Measurements from ENCODE around the gene ALDH1L1.

ALDH1L1 gene

DNA sequence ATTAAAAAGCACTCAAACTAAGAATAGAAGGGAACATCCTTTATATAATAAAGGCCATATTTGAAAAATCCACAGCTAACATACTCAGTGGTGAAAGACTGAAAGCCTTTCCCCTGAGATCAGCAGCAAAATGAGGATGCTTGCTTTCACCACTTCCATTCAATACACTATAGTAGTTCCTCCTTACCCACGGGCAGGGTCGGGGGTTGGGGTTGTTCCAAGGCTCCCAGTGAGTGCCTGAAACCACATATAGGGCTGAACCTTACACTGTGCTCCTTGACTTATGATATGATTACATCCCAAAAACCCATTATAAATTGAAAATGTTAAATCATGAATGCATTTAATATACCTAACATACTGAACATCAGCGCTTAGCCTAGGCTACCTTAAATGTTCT, 37.7 kb downstream of the ALDH1L1 start:
- TF ChIP-seq GATA2 (IDR thresholded peaks at IDR 0.05; ENCODE audit: low read depth, low read length): no peak
- TF ChIP-seq GATA3 (IDR thresholded peaks at IDR 0.05; ENCODE audit: low read depth, low read length): no peak

DNA sequence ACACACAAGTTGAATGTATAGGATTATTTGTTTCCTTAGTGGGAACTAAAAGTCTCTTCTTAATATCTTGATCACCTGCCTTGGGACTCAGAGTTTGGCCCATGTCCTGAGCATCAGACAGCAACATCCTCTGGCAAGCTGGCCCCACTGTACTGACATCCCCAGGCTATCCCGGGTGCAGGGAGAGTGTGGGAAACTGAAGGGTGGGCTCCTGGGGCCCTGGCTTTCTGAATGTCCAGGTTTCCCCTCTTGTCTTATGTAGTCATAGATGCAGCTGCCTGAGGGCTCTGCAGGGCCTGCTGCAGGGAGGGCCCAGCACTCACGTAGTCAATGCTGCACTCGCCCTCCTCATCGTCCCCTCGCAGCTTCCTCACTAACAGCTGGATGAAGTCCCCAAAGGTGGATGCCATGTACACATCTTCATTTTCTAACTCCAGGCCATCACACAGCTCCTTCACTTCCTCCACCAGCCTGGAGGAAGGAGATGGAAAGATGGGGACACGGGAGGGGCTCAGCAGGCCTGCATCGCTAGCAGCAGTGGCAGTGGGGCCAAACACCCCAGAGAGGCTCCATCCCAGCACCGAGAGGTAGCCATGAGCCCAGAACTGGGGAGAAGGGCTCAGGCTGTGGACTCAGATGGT, 42.8 kb downstream of the ALDH1L1 start:
- TF ChIP-seq GATA2 (IDR thresholded peaks at IDR 0.05; ENCODE audit: low read depth, low read length) (no peak), GATA3 (IDR thresholded peaks at IDR 0.05; ENCODE audit: low read depth, low read length) (no peak)

DNA sequence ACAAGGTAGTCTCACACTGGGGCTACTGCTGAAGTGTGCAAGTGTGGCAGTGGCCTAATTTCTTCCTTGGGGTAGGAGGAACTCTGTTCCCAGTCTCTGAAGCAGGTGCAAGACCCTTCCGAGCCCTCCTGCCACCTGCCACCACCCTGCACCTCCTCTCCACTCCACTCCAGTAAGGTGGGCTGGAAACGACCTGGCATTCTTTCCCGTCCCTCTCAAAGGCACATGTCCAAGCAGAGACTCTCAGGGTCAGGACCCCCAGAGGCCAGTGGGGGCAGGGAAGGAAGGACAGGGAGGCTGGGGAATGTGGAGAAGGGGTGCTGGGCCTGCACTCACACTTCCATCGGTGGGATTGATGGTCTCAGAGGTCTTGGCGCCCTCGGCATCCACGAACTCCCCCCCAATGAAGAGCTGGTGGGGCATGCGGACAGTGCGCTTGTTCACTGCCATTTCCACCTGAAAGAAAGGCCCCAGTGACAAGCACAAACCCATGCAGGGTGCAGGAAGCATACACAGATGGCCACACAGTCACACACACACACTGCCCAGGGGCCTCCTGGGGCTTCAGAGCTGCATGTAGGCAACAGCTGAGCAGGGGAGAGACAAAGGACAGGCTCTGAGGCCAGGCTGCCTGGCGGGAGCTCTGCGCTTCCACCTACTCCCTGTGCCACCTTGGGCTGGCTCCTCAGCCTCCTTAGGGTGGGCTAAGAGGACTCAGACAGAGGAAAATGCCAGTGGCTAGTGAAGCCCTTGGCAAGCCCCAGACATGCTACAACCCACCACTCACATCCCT, 43.8 kb downstream of the ALDH1L1 start:
- TF ChIP-seq GATA2 (IDR thresholded peaks at IDR 0.05; ENCODE audit: low read depth, low read length) (no peak), GATA3 (IDR thresholded peaks at IDR 0.05; ENCODE audit: low read depth, low read length) (no peak)

DNA sequence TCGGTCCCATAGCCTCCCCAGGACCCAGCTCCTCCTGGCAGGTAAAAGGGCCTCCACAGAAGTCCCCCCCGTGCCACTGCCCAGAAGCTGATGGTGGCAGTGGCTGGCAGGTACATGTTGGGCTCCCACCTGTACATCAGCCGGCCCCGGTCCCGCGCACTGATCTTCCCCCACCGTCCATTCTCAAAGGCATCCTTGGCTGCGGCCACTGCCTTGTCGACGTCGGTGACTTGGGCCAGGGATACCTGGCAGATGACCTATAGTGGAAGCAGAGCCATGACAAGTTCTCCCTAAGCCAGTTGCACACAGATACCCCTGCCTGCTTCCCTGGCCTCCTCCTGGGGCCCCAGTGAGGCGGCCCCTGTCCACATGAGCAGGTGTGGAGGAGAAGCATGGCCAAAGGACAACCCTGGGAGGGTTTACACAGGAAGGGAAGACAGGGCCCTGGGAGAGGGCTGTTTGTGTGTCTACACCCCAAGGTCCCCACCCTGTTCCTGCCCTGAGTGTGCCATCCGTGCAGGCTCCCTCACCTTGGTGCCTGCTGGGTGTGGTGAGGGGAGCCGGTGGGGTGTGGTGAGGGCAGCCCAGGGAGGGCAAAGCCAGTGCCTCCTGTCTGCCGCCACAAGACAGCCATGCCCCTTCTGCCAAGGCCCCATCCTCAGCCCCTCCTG, 44.8 kb downstream of the ALDH1L1 start:
- no peak for TF ChIP-seq GATA2 (IDR thresholded peaks at IDR 0.05; ENCODE audit: low read depth, low read length)
- no peak for TF ChIP-seq GATA3 (IDR thresholded peaks at IDR 0.05; ENCODE audit: low read depth, low read length)

DNA sequence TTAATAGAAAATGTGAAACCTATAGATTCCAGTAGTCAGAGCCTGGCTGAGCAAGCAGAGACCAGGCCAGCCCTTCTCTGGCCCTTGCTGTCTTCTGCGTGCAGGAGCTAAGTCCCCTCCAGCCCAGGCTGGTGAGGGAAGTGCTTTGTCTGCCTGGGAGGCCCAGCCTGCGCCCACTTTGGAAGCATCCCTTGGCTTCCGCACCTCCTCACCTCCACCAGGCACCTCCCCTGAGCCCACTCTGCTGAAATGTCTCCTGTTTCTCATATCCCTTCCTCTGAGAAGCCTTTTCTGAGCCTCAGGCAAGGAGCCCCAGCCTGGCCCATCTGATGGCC, 45.3 kb downstream of the ALDH1L1 start:
- TF ChIP-seq GATA3 (IDR thresholded peaks at IDR 0.05; ENCODE audit: low read depth, low read length): no peak
- TF ChIP-seq GATA2 (IDR thresholded peaks at IDR 0.05; ENCODE audit: low read depth, low read length): no peak

DNA sequence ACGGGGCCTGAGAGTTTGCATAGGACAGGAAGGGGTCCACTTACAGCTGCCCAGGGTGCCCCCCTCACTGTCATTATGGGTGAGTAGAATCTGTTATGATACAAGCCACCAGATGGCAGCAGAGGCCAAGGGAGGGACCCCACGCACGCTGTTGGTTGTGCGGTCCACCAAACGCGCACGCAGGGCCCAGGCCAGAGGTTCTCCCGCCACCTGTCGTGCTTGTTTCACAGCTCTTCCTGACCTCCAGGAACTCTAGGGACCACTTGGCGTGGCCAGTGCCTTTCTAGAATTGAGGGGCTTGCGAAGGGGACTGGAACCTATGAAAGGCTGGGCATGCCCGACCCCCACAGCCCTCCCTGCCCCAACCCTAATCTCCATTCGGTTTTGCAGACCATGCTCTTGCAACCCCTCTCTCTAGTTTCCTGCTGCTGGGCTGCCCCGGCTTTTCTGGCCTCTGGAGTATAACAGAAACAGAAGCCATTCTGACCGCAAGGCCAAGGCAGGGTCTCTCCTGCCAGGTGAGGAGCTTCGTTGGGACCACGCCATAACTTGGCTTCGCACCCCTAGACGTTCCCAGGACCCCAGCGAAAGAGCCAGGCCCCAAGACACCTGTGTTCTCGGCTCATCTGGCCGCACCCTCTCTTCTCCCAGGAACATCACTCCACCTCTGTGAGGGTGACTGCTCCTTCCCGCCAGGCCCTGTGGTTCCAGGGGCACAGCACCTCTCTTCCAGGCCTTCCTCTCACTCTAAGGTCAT, 46.0 kb downstream of the ALDH1L1 start:
- TF ChIP-seq GATA3 (IDR thresholded peaks at IDR 0.05; ENCODE audit: low read depth, low read length) (no peak), GATA2 (IDR thresholded peaks at IDR 0.05; ENCODE audit: low read depth, low read length) (no peak)

DNA sequence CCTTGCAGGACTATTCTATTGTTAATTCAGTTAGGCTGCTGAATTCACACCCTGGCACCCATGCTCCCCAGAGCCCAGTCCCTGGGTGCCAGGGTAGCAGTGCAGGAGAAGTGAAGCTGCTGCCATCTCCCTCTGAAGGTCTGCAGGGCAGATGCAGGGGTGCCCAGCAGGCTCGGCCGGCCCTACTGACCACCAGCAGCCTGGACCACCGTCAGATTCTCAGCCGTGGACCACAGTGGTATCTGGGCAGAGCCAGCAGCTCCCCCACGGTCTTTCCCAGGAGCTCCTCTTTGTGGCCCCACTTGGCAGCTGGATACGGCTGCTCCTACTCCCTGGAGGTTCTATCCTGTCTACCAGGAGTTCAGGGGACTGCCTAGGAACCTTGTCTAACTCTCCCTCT, 46.8 kb downstream of the ALDH1L1 start:
- TF ChIP-seq GATA3 (IDR thresholded peaks at IDR 0.05; ENCODE audit: low read depth, low read length) (no peak), GATA2 (IDR thresholded peaks at IDR 0.05; ENCODE audit: low read depth, low read length) (no peak)

DNA sequence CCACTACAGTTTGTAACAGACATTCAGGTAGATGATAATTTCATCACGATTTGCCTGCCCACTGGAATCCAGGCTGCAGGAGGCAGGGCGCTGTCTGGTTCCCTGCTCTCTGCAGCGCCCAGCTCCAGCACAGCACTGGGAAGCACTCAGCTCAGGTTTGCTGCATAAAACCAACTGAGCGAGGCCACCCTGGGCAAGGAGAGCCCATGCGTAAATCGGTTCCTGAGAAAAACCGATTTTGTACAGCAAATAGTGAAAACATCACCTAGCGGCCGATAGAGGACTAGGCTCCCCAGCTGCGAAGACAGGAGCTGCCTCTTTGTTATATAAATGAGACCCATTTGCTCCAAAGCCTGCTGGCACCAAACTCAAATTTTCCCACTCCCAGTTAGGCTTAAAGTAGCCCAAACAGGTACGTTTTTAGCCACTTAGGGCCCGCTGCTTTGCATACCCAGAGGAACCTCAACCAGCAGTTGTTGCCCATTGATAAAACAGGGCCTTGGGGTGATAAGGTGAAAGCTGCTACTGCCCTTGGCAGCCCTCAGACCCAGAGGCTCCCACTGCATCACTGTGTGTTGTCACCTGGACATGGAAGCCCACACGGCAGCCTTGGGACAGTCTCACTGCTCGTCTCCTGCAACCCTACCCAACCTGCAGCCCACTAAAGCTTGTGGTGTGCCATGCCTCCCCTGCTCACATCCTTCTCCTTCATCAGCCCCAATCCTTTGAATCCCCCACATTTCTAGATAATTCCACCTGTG, 47.5 kb downstream of the ALDH1L1 start:
- TF ChIP-seq GATA2 (IDR thresholded peaks at IDR 0.05; ENCODE audit: low read depth, low read length) (no peak), GATA3 (IDR thresholded peaks at IDR 0.05; ENCODE audit: low read depth, low read length) (no peak)

DNA sequence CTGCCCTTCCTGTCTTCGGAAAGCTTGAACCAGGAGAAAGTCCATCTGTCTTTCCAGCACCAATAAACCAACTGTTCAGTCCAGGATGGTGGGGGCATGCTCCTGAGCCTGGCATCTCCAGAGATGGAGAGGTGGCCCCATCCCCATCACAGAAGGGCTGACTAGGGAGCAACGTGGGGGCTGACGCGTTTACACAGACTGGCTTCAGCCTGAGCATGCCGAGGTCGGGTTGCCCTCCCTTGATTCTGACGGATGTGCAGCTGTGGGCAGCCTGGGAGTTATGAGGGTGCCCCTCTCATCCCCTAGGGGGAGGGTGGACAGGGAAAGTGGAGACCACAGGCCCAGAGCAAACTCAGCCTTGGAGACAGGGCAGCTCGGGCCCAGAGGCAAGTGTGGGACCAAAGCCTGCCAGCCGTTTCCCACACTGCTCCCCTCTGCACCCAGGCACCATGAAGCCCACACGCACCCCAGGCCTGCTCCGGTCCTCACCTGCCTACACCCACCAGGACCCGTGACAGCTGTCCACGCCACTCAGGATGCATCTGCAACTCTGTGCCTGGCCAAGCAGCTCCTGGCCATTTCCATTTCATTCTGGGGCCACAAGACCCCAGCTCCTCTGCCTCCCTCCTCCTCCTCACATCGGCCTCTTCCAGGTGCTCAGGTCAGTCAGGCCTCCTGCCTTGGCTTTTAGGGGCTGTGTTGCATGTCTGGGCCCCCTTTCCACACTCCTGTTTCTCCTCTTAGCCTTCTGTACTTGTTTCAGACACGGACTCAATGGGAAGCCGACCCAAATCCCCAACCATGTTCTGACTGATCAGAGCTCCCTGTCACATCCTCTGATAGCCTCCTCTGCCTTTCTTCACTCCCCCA, 48.3 kb downstream of the ALDH1L1 start:
- no peak for TF ChIP-seq GATA3 (IDR thresholded peaks at IDR 0.05; ENCODE audit: low read depth, low read length)
- no peak for TF ChIP-seq GATA2 (IDR thresholded peaks at IDR 0.05; ENCODE audit: low read depth, low read length)

DNA sequence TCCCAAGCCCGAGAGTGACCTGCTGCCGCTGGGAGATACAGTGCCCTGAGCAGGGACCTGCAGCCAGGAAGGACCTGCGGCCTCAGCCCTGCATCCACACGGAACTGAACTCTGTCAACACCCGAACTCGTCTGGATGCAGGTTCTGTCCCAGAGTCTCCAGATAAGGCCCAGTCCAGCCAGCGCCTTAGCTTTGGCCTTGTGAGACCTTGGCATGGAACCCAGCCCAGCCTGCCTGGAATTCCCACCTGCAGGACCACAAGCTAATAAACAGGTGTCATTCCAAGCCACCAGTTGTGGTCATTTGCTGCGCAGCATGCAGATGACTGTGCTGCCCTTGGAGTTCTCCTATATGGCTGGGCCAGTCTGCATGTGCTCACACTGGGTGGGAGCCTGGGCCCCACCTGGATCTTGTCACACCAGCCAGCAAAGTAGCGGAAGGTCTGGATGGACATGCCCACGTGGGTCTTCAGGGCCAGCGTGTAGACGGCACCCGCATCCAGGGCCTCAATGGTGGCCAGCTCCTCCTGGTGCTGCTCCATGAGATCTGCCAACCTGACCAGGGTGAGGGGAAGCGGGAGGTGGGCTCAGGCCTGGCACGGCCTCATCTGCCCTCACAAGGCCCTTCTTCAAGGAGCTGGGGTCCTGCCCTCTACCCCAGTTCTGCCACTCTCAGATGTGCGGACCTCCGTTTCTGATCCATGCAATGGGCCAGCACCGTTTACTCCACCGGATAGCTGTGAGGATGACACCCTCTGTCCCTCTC, 49.2 kb downstream of the ALDH1L1 start:
- TF ChIP-seq GATA2 (IDR thresholded peaks at IDR 0.05; ENCODE audit: low read depth, low read length): no peak
- TF ChIP-seq GATA3 (IDR thresholded peaks at IDR 0.05; ENCODE audit: low read depth, low read length): no peak

DNA sequence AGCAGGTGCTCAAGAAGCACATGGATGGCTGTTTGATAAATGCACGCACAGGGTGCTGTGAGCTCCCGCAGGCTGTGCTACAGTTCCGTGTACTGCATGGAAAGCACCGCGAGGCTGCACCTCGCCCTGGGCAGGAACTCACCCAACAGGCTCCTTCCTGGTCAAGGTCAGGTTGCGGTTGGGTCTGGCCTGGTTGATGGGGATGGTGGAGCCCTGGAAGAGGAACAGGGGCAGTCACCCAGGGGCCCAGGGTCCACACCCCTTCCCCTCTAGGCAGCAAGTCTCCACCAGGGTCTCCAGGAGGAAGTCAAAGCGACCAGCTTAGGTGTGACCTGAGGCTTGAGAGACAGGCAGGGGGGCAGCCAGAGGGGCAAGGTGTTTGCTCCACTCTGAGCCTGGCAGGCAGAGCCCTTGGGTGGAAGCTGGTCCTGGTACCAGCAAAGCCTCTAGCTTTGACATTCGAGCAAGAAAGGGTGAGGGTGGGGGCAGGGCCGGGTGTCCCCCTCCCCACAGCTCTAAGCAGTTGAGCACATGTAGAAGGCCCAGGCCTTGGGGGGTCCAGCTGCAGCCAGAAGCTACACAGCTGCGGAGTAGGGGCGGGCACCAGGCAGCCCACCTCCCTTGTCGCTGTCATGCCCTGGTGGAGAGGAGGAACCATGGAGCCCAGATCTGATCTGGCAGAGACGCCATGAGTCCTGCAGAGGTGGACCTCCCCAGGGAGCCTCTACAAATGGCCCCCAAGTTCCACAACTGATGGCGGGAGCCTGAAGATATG, 50.1 kb downstream of the ALDH1L1 start:
- TF ChIP-seq GATA3 (IDR thresholded peaks at IDR 0.05; ENCODE audit: low read depth, low read length): no peak
- no peak for TF ChIP-seq GATA2 (IDR thresholded peaks at IDR 0.05; ENCODE audit: low read depth, low read length)
